ENCODE measurements around the gene ZDHHC3.

ZDHHC3 gene

DNA sequence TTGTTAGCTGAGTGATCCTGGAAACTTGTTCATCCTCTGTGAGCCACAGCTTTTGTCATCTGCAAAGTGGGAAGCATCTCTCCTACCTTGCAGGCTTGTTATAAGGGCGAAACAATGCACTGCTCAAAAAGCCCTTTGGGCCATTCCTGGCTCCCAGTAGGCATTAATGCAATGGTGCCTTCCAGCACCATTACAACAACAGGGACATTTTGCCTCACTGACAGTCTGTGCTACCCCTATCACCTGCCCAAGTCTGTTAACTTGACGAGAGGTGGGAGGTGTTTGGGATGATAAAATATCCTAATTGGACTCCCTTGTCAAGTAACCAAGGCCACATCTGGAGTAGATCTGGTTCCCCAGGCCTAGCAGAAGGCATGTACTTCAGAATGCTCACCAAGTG lies 44.2 kb downstream of the ZDHHC3 start:
- peaks cover 16 to 80% (median 73%) of the 10 kb centered on the region in 3 donors for H3K36me3 ChIP-seq
- no peak overlapping the region for H3K4me3 ChIP-seq
- H3K9me3 ChIP-seq: no peaks in the 10 kb centered on the region
- no peak overlapping the region for H3K27ac ChIP-seq
- TF ChIP-seq, protein P1, sequence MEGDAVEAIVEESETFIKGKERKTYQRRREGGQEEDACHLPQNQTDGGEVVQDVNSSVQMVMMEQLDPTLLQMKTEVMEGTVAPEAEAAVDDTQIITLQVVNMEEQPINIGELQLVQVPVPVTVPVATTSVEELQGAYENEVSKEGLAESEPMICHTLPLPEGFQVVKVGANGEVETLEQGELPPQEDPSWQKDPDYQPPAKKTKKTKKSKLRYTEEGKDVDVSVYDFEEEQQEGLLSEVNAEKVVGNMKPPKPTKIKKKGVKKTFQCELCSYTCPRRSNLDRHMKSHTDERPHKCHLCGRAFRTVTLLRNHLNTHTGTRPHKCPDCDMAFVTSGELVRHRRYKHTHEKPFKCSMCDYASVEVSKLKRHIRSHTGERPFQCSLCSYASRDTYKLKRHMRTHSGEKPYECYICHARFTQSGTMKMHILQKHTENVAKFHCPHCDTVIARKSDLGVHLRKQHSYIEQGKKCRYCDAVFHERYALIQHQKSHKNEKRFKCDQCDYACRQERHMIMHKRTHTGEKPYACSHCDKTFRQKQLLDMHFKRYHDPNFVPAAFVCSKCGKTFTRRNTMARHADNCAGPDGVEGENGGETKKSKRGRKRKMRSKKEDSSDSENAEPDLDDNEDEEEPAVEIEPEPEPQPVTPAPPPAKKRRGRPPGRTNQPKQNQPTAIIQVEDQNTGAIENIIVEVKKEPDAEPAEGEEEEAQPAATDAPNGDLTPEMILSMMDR (IDR thresholded peaks at IDR 0.05): no peak
- no peaks in the 10 kb centered on the region for H3K4me1 ChIP-seq
- DNase-seq: no peak
- intact Hi-C loops (cut with DNase I; ENCODE audit: low total_unique reads): no loop called here
- H3K27me3 ChIP-seq: no peaks in the 10 kb centered on the region

DNA sequence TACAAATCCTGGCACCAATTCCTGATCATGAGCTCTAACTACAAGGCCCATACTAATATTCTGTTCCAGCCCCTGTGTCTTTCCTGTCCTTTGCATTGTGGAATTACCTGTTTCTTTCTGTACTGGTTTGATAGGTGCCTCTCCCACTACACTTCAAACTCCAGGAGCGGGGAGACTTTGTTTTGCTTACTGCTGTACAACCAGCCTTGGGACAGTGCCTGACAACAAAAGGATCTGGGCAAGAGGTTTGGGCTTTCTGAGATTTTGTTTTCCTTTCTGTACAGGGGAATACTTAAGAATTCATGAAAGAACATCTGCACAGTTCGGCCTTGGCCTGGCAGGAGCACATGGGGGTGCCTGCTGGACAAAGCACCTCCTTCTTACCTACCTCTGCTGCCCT lies 45.1 kb downstream of the ZDHHC3 start:
- H3K27ac ChIP-seq: no peak overlapping the region
- TF ChIP-seq, protein P1 (IDR thresholded peaks at IDR 0.05): no peak
- H3K27me3 ChIP-seq: no peaks in the 10 kb centered on the region
- intact Hi-C loops (cut with DNase I; ENCODE audit: low total_unique reads): no loop called here
- H3K9me3 ChIP-seq: no peaks in the 10 kb centered on the region
- H3K36me3 ChIP-seq: peaks cover 21 to 83% (median 76%) of the 10 kb centered on the region in 3 donors
- no peak overlapping the region for H3K4me3 ChIP-seq
- no peak for DNase-seq
- no peaks in the 10 kb centered on the region for H3K4me1 ChIP-seq

GRCh38 chr3:44929782-44930181 lies 46.2 kb downstream of the ZDHHC3 start:
- no peak overlapping the region for H3K4me3 ChIP-seq
- H3K9me3 ChIP-seq: no peaks in the 10 kb centered on the region
- no peak overlapping the region for H3K27ac ChIP-seq
- H3K36me3 ChIP-seq: peaks cover 21 to 94% (median 82%) of the 10 kb centered on the region in 3 donors
- no peaks in the 10 kb centered on the region for H3K27me3 ChIP-seq
- DNase-seq: no peak
- intact Hi-C loops (cut with DNase I; ENCODE audit: low total_unique reads): no loop called here
- no peaks in the 10 kb centered on the region for H3K4me1 ChIP-seq
- TF ChIP-seq, protein P1 (IDR thresholded peaks at IDR 0.05): no peak

GRCh38 chr3:44927371-44927770 lies 48.6 kb downstream of the ZDHHC3 start:
- H3K36me3 ChIP-seq: peaks cover 13 to 84% (median 68%) of the 10 kb centered on the region in 3 donors

DNA sequence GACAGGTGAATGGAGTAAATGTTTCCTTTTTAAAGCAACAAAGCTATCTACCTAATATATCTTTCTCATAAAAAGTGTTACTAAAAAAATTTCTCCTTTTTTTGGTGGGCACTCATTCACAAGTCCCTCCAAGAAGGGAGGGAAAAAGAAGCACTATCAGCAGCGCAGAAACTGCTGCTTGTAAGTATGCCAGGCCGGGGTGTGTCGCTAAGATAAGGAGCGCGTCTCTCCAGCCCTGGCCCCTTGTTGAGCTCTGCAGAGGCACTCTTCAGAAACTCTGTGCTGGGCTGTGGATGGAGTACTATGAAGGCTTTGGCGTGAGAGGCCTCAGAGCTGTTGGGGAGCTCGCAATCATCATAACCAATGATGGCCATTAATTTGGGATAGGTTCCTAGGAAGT lies 49.1 kb downstream of the ZDHHC3 start:
- no peaks in the 10 kb centered on the region for H3K4me1 ChIP-seq
- intact Hi-C loops (cut with DNase I; ENCODE audit: low total_unique reads): no loop called here
- peaks cover 13 to 84% (median 66%) of the 10 kb centered on the region in 3 donors for H3K36me3 ChIP-seq

More at GRCh38 chr3:44927371-44927770, 48.6 kb downstream of the ZDHHC3 start:
- Histone ChIP-seq H3K4me3 (no peak overlapping the region), H3K27ac (no peak overlapping the region), H3K27me3 (no peaks in the 10 kb centered on the region), H3K9me3 (no peaks in the 10 kb centered on the region), H3K4me1 (no peaks in the 10 kb centered on the region)
- intact Hi-C loops (cut with DNase I; ENCODE audit: low total_unique reads): no loop called here
- DNase-seq: no peak
- TF ChIP-seq, protein P1 (IDR thresholded peaks at IDR 0.05): no peak

More for the DNA sequence above, 49.1 kb downstream of the ZDHHC3 start:
- Histone ChIP-seq H3K27me3 (no peaks in the 10 kb centered on the region), H3K4me3 (no peak overlapping the region), H3K27ac (no peak overlapping the region), H3K9me3 (no peaks in the 10 kb centered on the region)
- TF ChIP-seq, protein P1 (IDR thresholded peaks at IDR 0.05): no peak
- DNase-seq: no peak
